ENCODE measurements around the gene RPL29. TPM values are rescaled to one million over a fixed set of nuclear protein-coding genes. Genes with fewer than 3 reads are reported as not detected.

RPL29 gene
- total and polyA plus RNA-seq, 4 donors, result 711 to 2,402 (median 1,234) TPM

DNA sequence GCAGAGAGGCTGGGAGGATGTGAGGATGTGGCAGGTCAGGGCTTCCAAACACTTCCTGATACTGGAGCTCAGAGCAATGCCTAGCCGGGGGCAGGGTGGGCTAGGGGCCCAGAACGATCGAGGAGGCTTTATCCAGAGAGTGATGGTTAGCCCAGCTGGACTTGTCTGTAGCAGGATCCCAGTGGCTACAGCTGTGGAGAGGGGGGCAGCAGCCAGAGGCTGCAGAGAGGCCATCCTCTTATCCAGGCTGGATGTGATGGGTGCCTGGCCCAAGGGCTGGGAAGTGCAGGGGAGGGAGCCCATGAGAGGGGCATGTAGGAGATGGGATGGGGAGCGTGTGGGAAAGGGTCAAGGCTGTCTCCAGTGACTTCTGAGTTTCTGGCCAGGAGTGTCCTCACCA lies 48.9 kb downstream of the RPL29 start:
- WGBS, 2 donors, result 81 to 92% methylated on average over 4 of the region's 4 CpGs
- H3K36me3 ChIP-seq (ENCODE audit: control insufficient read depth in 4 of 4, insufficient read depth in 4 of 4, low read length in 4 of 4), result peaks cover 0 to 2% (median 0%) of the 10 kb centered on the region in 4 donors
- ATAC-seq (ENCODE audit: insufficient read depth, low FRiP score), result no peak
- H3K27me3 ChIP-seq (ENCODE audit: control insufficient read depth in 3 of 3, insufficient read depth in 3 of 3, low read length in 2 of 3), result no peaks in the 10 kb centered on the region
- TF ChIP-seq CTCF (IDR thresholded peaks at IDR 0.05; ENCODE audit: control extremely low read depth, extremely low read depth), result no peak
- no peak overlapping the region for H3K27ac ChIP-seq (ENCODE audit: low read depth in 1 of 2, low read length in 1 of 2)
- no peak overlapping the region for H3K9ac ChIP-seq (ENCODE audit: insufficient read depth in 1 of 2, low read length in 2 of 2)
- peaks cover 0 to 2% (median 0%) of the 10 kb centered on the region in 4 donors for H3K9me3 ChIP-seq (ENCODE audit: control insufficient read depth in 4 of 4, insufficient read depth in 3 of 4, low read length in 3 of 4)
- H3K4me1 ChIP-seq (ENCODE audit: control insufficient read depth in 5 of 5, insufficient read depth in 5 of 5, low read length in 5 of 5), result peaks cover 0 to 11% (median 6%) of the 10 kb centered on the region in 5 donors
- no peak overlapping the region for H3K4me3 ChIP-seq
- DNase-seq, result peak in 1 of 3 donors; percentile 7

DNA sequence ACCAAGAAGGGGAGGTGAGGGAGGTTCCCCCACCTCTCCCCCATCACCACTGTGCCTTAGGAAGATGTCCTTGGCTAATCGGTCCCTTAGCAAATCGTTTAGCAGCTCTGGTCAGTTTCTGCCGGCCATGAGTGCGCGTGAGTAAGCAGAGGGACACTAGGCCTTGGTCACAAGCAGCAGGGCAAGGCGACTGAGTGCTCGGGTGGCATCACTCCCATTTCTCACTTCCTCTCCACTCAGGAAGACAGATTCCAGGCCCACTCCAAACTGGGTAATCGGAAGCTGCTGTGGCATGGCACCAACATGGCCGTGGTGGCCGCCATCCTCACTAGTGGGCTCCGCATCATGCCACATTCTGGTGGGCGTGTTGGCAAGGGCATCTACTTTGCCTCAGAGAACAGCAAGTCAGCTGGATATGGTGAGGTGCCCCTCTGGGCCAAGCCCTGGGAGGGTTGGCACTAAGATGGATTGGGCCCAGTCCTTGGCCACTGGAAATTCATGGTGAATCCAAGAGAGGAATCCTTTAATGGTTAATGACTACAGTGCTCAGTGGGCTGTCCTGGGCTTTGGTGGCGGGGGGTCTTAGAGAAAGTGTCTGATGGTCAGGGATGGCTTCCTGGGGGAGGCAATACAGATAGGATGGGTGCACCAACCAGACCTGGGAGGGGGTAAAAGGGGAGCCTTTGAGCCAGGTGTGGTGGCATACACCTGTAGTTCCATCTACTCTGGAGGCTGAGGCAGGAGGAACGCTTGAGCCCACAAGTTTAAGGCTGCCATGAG lies 49.6 kb downstream of the RPL29 start:
- Histone ChIP-seq H3K27ac (ENCODE audit: low read depth in 1 of 2, low read length in 1 of 2) (no peak overlapping the region), H3K4me1 (ENCODE audit: control insufficient read depth in 5 of 5, insufficient read depth in 5 of 5, low read length in 5 of 5) (peaks cover 0 to 13% (median 8%) of the 10 kb centered on the region in 5 donors), H3K9ac (ENCODE audit: insufficient read depth in 1 of 2, low read length in 2 of 2) (no peak overlapping the region), H3K36me3 (ENCODE audit: control insufficient read depth in 4 of 4, insufficient read depth in 4 of 4, low read length in 4 of 4) (peaks cover 0 to 2% (median 0%) of the 10 kb centered on the region in 4 donors), H3K27me3 (ENCODE audit: control insufficient read depth in 3 of 3, insufficient read depth in 3 of 3, low read length in 2 of 3) (no peaks in the 10 kb centered on the region), H3K4me3 (no peak overlapping the region), H3K9me3 (ENCODE audit: control insufficient read depth in 4 of 4, insufficient read depth in 3 of 4, low read length in 3 of 4) (peaks cover 0 to 2% (median 0%) of the 10 kb centered on the region in 4 donors)
- 93 to 95% methylated on average over 14 of the region's 14 CpGs for WGBS, 2 donors
- no peak for ATAC-seq (ENCODE audit: insufficient read depth, low FRiP score)
- DNase-seq, result no peak
- no peak for TF ChIP-seq CTCF (IDR thresholded peaks at IDR 0.05; ENCODE audit: control extremely low read depth, extremely low read depth)

DNA sequence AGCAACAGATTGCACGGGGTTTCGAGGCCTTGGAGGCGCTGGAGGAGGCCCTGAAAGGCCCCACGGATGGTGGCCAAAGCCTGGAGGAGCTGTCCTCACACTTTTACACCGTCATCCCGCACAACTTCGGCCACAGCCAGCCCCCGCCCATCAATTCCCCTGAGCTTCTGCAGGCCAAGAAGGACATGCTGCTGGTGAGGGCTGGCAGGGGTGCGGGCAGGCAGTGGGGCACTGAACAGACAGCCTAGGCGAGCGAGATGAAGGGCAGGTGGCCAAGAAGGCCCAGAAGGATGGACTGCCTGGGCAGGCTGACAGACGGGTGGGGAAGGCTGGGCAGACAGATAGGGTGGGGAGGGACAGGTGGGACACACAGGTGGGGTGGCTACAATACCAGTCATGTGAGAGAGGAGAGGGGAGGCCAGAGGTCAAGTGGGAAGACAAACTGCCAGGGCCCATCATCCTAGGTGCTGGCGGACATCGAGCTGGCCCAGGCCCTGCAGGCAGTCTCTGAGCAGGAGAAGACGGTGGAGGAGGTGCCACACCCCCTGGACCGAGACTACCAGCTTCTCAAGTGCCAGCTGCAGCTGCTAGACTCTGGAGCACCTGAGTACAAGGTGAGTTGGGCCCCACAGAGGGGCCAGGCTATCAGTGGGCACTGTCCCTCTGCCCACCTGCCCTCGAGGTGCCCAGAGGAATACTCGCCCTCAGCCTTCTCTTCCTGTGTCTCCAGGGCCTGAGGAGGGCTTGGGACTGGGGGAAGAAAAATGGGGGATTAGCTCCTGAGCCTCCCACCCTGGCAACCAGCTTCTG lies 50.5 kb downstream of the RPL29 start:
- H3K4me3 ChIP-seq, result no peak overlapping the region
- no peak overlapping the region for H3K27ac ChIP-seq (ENCODE audit: low read depth in 1 of 2, low read length in 1 of 2)
- H3K4me1 ChIP-seq (ENCODE audit: control insufficient read depth in 5 of 5, insufficient read depth in 5 of 5, low read length in 5 of 5), result peaks cover 3 to 18% (median 12%) of the 10 kb centered on the region in 5 donors
- 89 to 95% methylated on average over 18 of the region's 18 CpGs for WGBS, 2 donors
- H3K36me3 ChIP-seq (ENCODE audit: control insufficient read depth in 4 of 4, insufficient read depth in 4 of 4, low read length in 4 of 4), result peaks cover 0 to 2% (median 0%) of the 10 kb centered on the region in 4 donors
- no peak for ATAC-seq (ENCODE audit: insufficient read depth, low FRiP score)
- no peaks in the 10 kb centered on the region for H3K27me3 ChIP-seq (ENCODE audit: control insufficient read depth in 3 of 3, insufficient read depth in 3 of 3, low read length in 2 of 3)
- no peak overlapping the region for H3K9ac ChIP-seq (ENCODE audit: insufficient read depth in 1 of 2, low read length in 2 of 2)
- peaks cover 0 to 2% (median 0%) of the 10 kb centered on the region in 4 donors for H3K9me3 ChIP-seq (ENCODE audit: control insufficient read depth in 4 of 4, insufficient read depth in 3 of 4, low read length in 3 of 4)
- DNase-seq, result no peak
- no peak for TF ChIP-seq CTCF (IDR thresholded peaks at IDR 0.05; ENCODE audit: control extremely low read depth, extremely low read depth)

All from lung (tissue), 12 donors.